GM19239 (cell line): ENCODE results near the gene SYNJ2.
A peak's percentile ranks its signal among the peaks of the same experiment; 100 is the strongest.

ENCODE experiments used
- DNase-seq: peaks from one replicate; pipeline ENCODE4 v3.0.0; 2011; ENCODE audit warnings: low spot score; ENCODE audit not compliant: insufficient read length
- FAIRE-seq: peaks from 2 replicates; lab custom pipeline; 2011; peaks lifted over from hg19 to GRCh38; lab: Jason Lieb, UNC

Gene SYNJ2

DNA sequence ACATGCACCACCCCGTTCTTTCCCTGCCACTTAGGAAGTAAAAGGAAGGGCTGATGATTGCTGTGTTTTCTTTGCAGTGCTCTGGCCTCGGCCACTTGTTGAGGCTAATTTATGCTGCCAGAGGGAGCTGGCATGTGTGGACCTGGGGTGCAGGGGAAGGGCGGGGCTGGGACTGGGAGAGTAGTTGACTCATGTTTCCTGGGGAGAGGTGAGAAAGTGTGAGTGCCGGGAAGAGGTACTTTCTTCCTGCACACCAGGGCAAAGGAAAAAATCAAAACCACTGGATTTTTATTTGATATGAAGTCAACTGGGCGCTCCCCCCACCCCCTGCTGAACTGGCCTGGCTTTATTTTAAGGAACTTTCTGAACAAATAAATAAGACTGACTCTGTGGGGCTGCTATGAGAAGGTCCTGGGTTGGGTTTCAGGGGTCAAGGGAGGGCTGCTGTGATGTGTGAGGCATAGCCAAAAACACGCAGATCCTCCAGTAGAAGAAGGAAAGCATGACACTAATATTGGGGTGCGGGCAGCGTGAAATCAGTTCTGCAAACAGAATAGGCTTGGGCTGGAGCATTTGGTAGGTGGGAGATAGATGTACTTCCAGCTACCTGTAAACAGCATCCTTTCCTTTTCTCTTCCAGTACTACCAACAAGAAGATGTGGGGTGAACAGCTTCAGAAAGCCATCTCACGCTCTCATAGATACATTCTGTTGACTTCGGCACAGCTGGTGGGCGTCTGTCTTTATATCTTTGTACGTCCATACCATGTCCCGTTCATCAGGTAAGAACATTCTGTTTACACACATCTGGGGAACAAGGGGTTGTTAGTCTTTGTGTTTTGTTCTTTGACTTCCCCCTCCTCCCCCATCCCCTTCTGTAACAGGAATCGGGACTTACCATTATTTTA, 87.5 kb downstream of the SYNJ2 start:
- DNase-seq, result no peak
- no peak for FAIRE-seq

DNA sequence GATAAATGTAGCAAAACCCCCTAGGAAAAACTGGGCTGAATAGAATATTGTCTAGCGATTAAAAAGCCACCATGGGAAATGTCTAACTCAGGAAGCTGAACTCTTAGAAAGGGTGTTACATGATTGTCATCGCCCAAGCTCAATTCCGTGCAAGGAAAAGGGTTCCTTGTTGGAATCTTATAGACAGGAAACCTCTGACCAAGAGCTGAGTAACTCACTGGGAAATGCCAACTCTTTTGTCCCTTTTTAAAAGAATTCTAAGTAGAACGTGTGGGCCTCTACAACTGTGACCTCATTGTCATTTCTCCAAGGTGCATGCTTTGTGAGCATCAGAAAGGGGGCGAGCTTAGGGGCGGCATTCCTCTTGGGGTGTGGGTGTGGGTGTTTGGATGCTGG, 88.1 kb downstream of the SYNJ2 start:
- FAIRE-seq (no peak), DNase-seq (no peak)

DNA sequence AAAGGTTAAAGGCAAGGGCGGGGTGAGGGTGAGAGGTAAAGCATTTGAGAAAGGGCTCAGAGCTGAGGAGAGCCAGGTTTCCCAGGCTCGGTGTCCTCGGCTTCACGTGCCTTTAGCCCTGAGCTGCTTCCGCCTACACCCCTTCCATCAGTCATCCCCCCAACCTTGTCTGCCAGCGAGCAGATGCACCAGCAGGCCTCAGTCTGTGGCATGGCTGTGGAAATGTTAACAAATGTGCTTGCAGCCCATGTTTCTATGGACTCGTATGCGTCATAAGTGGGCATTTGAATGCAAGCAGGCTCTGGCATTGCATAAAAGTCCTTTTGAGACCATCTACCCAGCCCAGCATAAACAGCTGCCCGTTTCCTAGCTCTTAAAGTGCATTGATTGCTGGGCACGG, 88.8 kb downstream of the SYNJ2 start:
- no peak for FAIRE-seq
- DNase-seq, result no peak

DNA sequence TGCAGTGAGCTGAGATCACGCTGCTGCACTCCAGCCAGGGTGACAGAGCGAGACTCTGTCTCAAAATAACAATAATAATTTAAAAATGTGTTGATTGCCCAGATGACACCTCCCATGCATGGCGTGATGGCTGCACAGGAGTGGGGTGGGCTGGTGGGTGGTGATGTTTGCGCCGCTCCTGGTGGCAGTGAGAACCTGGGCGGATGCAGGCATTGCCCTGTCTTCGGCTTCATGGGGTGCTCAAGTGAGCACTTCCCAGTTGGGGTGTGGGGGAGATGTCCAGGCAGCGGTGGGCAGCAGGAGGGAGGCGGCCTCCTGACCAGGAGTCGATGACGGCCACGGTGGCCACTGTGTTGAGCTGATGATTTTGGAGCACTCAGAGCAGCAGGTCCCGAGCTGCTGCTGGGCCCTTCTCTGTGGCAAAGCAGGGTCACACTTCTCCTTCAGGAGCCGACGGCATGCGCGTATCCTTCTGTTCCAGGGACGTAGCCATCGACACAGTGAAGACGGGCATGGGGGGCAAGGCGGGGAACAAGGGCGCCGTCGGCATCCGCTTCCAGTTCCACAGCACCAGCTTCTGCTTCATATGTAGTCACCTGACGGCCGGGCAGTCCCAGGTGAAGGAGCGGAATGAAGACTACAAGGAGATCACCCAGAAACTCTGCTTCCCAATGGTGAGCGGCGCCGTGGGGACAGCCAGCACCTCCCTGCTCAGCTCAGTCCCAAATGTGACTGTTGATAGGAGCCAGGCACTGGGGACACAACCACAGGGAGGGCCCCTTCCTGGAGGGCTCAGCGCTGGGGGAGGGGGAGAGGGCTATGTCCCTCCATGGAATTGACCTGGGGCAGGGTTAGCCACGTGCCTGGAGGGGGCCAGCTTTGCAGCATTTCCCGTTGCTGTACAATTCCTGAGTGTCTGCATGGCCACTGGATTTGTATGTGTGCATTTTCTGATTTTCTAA, 89.7 kb downstream of the SYNJ2 start:
- no peak for FAIRE-seq
- DNase-seq, result no peak

DNA sequence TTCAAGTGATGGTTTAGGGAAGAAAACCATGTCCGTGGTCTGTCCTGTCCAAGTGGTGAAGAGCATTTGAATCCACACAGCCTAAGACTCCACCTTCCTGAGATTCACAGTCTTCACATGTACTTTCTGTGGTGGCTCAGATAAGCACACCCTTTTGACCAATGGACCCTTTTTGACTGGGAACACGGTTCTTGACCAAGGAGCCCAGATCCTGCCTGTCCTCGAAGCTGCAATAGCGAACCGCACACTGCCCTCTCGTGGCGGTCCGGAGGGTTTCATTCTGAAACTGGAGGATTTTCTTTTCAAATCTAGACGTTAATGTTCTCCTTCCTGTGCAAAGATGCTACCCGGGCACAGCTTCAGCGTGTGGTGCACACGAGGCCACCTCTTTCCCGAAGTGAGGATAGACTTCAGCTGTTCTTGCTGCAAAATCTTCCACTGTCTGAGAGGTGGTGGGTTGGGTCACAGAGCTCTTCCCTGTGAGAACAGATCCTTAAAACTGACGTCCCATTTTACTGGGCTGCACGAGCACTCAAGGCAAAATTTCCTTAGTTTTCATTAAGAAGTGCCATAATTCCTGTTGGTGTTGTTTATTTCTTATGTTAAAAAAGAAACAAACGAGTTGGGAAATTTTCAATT, 90.5 kb downstream of the SYNJ2 start:
- peak; percentile 94 for FAIRE-seq
- DNase-seq, result peak; percentile 87

DNA sequence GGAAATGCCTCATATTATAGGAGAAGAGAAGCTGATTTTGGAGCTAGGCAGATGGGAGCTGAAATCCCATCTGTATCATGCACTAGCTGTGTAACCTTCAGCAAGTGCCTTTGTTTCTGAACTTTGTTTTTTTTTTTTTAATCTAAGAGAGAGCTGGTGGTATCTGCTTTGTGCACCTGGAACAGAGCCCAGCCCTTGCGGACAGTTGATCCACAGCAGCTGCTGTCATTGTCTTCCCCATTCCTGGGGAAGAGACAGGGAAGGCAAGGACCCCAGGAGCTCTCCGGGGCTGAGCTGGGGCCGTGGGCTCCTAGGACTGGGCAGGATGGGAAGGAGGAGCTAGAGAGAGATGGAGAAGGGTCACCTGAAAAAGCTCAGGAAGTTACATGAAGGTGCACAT, 92.1 kb downstream of the SYNJ2 start:
- FAIRE-seq (no peak), DNase-seq (no peak)

DNA sequence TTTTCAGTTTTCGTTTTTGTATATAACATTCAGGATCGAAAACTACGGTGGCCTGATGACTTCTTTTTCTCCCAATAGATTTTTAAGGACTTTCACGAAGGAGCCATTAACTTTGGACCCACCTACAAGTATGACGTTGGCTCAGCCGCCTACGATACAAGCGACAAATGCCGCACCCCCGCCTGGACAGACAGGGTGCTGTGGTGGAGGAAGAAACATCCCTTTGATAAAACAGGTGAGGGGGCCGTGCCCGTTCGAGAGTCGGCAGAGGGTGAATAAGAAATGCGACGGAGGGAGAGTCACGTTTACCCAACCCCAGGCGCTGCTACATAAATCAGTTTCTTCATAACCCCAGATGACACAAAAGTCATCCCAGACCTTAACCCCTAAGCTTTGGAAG, 94.9 kb downstream of the SYNJ2 start:
- DNase-seq (no peak), FAIRE-seq (no peak)

DNA sequence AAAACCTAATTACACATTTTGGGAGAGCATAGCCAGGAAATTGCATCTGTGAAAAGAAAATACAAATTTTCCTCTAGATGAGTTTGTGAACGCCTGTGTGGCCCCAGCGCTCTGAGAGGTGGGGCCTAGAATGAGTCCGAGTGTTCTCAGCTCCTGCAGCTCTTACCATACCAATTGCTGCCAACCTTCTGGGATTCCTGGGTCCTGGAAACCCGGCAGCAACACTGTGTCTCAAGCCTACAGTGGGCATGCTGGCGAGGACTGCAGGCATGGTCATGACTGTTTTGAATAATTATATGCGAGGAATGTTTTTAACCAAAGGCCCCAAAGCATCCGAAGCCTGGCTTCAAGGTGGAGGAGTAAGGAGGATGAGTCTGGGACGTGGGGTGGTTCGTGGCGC, 96.0 kb downstream of the SYNJ2 start:
- DNase-seq (no peak), FAIRE-seq (no peak)

DNA sequence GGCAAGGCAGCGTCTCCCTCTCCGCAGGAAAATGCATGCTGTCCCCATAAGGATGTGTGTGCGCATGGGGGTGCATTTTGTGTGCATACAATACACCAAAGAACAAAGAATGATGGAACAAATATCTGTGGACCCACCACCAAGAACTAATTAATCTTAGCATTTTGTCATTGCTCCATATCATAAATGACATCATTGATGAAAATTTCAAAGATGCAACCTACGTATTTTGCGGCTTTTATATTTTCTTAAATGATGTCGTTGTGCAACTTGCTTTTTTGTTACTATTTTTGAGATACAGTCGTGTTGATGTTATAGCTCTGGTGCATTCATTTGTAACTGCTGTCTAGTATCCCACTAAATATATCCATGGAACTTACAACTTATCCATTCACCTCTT, 96.7 kb downstream of the SYNJ2 start:
- no peak for DNase-seq
- no peak for FAIRE-seq

DNA sequence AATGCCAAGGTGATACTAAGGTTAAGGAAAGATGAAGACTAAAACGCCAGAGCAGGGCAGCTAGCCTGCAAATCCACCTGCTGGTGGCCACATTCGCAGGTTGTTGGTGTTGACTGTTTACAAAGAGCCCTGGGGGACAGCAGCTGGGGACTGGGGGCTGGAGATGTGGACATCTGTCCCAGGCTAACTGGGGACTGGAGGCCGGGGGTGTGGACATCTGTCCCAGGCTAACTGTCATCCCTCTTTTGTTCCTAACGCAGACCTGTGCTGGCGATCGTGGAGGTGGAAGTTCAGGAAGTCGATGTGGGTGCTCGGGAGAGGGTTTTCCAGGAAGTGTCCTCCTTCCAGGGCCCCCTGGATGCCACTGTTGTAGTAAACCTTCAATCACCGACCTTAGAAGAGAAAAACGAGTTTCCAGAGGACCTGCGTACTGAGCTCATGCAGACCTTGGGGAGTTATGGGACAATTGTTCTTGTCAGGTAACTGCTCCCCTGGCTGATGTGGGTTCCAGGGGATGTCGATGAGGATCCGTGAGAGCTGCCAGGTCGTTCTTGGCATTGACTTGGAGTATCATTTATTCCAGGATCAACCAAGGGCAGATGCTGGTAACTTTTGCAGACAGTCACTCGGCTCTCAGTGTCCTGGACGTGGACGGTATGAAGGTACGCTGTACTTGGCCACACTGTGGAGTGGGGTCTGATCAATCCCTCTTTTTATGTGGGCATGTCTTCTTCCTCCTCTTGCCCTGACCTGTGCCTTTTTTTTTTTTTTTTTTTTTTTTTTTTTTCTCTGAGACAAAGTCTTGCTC, 99.4 kb downstream of the SYNJ2 start:
- DNase-seq, result no peak

DNA sequence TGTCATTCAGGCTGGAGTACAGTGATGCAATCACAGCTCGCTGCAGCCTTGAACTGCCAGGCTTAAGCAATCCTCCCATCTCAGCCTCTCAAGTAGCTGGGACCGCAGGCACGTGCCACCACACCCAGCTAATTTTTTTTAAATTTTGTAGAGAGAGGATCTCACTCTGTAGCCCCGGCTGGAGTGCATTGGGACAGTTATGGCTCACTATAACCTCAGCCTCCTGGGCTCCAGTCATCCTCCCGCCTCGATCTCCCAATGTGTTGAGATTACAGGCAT, 99.9 kb downstream of the SYNJ2 start:
- no peak for FAIRE-seq
- DNase-seq, result no peak

More for the DNA sequence above, 99.4 kb downstream of the SYNJ2 start:
- no peak for FAIRE-seq

DNA sequence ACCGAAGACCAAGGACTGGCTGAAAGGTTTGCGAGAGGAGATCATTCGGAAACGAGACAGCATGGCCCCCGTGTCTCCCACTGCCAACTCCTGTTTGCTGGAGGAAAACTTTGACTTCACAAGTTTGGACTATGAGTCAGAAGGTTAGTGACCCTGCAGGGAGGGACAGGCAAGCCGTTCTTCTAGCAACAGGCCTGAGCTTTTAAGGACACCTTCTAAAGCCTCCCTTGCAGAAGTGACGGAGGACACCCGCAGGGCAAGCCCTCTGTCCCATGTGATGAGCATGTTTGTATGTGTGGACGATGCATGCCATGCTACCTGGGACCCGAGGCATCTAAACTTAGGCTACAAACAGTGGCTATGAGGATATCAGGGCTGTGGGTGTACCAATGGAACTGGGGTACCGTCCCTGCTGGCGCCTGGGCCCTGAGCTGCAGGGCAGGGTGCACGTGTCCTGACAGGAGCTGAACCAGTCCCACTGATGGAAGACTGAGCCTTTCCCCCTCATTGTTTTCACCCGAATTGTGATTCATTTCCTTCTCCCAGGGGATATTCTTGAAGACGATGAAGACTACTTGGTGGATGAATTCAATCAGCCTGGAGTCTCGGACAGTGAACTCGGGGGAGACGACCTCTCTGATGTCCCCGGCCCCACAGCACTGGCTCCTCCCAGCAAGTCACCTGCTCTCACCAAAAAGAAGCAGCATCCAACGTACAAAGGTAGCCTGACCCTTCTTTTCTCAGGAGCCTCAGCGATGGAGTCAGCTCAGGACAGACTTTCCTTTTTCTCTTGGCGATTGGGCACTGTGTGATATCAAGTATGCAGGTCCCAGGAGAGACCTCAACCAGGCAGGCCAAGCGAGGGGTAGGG, 102.0 kb downstream of the SYNJ2 start:
- FAIRE-seq (no peak), DNase-seq (no peak)

DNA sequence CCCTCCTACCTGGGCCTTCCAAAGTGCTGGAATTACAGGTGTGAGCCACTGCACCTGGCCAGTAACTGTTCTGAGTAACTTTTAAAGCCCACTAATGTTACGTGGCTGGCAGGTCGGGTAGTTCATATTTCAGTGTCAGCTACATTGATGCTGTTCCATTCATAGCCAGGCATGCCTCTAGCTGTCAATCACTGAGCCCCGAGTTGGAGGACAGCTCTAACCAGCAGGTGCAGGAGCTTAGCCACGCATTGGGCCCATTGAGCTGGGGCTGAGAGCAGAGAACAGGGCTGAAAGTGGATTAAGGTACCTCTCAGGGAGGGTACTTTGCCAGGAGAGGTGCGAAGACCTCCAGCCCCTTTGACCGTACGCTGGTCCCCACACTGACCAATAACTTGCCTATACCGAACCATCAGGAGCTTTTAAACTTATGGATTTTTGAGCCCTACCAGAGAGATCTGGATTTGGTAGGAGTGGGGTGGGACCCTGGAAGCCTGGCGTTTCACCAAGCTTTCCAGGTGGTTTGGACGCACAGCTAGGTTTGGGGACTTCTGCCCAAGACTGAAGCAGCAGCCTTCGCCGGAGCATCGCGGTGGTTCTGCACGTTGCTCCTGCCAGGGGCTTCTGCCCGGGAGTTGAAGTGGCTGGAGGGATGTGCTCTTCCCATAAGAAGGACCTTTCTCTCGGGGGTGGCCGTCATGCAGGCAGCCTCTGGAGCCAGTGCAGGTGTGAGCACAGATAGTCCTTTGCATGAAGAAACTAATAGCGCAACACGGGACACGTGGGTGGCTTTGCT, 103.8 kb downstream of the SYNJ2 start:
- no peak for FAIRE-seq

DNA sequence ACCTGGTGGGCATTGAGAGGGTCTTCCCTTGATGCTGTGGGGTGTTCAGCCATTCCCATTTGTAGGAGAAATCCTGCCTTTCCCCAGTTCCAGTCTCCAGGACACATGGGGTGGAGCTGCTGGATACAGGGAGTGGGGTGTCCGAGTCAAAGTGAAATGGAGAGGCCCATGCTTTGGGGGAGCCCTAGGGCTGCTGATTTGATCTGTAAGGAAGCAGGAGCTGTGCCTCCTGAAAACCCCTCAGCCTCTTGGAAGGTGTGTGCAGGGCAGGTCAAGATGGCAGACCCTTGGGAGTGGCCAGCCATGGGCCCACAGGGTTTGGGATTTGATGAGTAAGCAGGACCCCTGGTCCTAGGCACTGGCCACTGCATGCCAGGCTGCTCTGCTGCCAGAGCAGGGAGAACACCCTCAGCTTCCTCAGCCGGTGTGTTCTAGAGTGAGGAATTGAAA, 104.4 kb downstream of the SYNJ2 start:
- DNase-seq (no peak), FAIRE-seq (no peak)

More for the DNA sequence above, 103.8 kb downstream of the SYNJ2 start:
- DNase-seq, result no peak

DNA sequence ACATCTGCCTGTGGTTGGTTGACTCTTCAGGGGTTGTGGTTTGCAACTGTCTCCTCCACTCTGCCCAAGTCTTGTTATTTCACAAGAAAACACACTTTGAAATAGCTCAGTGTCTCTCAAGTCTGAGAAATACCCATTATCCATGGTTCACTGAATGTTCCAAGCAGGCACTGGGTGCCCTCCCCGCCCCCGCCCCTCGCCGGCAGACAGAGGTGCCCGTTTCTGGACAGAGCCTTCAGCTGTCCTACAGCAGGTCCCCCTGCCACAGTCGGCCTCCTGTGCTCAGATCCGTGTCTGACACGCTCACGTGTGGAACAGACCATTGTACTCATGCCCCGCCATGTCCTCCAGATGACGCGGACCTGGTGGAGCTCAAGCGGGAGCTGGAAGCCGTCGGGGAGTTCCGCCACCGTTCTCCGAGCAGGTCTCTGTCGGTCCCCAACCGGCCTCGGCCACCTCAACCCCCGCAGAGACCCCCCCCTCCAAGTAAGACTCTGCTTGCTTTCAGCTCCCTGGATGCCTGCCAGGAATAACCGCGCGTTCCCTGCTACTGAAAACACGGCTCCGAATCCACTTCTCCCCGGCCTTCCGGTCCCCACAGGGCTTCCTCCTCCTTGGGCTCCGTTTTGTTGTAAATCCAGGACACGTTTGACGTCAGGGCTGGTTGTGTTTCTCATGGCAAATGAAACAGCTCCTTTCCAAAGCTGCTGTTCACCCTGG, 105.0 kb downstream of the SYNJ2 start:
- FAIRE-seq (no peak), DNase-seq (no peak)

DNA sequence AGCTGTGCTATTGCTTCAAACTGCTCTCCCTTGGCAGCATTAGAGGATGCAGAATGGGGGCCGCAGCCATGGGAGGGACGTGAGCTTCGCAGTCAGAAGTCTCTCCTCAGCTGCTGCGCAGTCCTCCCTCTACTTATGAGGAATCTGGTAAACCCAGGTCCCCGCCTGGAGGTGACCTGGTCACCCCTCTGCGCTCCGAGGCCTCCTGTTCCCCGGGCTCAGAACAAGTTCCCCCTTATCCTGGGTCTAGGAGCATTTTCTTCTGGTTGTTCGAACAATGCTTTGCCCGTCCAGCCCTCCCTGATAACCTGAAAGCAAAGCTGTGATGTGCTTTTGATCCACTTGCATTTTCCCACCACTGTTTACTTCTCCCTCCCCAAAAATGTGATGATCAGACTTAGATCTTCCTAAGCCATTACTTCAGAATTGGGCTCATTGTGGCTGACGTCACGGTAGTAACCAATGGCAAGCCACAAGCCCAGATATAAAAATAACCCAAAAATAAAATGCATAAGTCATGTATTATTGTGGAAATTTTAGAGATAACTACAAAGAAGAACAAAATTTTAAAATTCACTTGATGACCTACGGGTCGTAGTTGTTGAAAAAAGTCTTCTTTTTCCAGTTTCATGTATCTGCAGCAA, 105.7 kb downstream of the SYNJ2 start:
- DNase-seq, result no peak
- FAIRE-seq, result peak; percentile 53

DNA sequence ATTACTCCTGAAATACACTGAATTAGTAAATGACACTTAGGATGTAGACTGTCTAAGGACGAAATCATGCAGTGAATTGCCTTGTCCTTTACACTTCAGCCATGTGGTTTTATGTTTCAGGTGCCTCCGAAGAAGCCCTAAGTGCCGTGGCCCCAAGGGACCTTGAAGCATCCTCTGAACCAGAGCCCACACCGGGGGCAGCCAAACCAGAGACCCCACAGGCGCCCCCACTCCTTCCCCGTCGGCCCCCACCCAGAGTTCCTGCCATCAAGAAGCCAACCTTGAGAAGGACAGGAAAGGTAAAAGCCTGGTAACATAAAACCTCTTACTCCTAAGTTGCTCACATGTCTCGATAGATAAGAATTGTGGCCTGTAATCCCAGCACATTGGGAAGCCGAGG, 111.1 kb downstream of the SYNJ2 start:
- FAIRE-seq (no peak), DNase-seq (no peak)
